ENCODE data around the gene GHRH.

DNA sequence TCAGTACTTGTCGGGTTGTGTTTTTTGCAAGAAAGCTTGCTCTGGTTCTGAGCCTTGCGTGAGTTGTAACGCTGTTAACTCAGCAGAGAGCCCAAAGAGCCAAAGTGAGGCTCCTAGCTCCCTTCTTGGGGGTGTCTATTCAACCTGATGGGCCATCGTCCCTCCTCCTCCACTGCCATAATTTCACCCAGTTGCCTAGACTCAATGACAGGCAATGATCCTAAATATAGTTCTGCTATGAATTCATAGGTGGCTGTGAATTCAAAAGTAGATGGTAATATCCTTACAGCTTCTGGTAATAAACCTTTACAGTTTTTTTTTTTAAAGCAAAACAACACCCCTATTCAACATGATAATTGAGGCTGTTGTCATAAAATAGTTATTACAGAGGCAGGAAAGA is 39.5 kb downstream of the GHRH start:
- TF ChIP-seq, protein P1, sequence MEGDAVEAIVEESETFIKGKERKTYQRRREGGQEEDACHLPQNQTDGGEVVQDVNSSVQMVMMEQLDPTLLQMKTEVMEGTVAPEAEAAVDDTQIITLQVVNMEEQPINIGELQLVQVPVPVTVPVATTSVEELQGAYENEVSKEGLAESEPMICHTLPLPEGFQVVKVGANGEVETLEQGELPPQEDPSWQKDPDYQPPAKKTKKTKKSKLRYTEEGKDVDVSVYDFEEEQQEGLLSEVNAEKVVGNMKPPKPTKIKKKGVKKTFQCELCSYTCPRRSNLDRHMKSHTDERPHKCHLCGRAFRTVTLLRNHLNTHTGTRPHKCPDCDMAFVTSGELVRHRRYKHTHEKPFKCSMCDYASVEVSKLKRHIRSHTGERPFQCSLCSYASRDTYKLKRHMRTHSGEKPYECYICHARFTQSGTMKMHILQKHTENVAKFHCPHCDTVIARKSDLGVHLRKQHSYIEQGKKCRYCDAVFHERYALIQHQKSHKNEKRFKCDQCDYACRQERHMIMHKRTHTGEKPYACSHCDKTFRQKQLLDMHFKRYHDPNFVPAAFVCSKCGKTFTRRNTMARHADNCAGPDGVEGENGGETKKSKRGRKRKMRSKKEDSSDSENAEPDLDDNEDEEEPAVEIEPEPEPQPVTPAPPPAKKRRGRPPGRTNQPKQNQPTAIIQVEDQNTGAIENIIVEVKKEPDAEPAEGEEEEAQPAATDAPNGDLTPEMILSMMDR (IDR thresholded peaks at IDR 0.05): no peak
- no peak for TF ChIP-seq POLR2A (IDR thresholded peaks at IDR 0.05)

Data from stomach (tissue), 4 donors.